HG03280 (cell line): ENCODE data around the gene ENPP6.
A peak's percentile ranks its signal among the peaks of the same experiment; 100 is the strongest.

Experiments
- ATAC-seq: cut with Tn5 transposase; IDR thresholded peaks from one replicate; pipeline ENCODE4 v1.9.1; 2021; ENCODE audit warnings: mild to moderate bottlenecking, moderate library complexity; ENCODE audit not compliant: unreplicated experiment

Gene ENPP6

GRCh38 chr4:184192933-184193332, 24.7 kb downstream of the ENPP6 start:
- no peak for ATAC-seq

- ATAC-seq, result no peak
These were observed 26.4 kb downstream of the ENPP6 start for GRCh38 chr4:184191267-184191666.

- ATAC-seq, result no peak
These were observed 27.0 kb downstream of the ENPP6 start for GRCh38 chr4:184190711-184191110.

GRCh38 chr4:184189966-184190365, 27.7 kb downstream of the ENPP6 start:
- no peak for ATAC-seq

GRCh38 chr4:184188443-184189400, 29.0 kb downstream of the ENPP6 start:
- ATAC-seq, result no peak

GRCh38 chr4:184177271-184177670, 40.4 kb downstream of the ENPP6 start:
- no peak for ATAC-seq

DNA sequence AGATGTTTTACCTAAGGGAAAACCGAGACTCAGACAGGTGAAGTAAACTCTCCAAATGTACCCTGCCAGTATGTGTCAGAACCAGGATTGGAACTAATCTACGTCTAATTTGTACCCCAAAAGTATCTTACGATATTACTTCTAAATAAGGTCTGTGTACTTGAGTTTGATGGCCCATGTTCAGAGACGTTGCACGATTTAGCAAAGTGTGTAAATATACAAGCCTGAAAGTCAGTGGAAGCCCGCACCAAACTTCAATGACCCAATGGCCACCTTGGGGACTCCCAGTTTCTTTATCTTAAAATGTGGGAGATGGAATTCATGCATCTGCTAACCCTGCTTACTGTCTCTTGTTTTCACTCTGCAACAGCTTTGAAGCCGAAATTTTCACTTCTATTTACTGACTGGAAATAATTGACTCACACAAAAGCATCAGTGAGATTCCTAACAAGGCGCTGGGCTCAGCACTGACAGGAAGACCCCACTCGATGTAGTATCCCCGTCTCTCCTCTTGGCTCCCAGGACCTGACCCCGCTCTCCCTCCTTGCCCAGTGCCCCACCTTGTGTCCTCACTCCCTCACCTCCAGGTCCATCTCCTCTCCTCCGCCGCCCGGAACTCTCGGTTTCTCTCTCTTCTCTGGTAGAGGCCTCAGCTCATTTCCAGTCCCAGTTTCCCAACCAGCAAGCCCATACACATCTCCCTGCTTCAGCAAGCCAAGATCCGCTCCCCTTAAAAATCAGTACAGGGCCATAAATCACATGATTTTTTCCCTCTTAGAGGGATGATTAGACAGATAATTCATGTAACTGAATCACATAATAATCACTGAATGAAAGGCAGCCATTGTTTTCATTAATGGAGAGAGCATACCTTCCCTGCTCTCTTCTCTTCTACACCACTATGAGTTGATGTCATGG, 42.8 kb downstream of the ENPP6 start:
- ATAC-seq, result no peak

- ATAC-seq, result no peak
These were observed 46.7 kb downstream of the ENPP6 start for GRCh38 chr4:184171011-184171410.

DNA sequence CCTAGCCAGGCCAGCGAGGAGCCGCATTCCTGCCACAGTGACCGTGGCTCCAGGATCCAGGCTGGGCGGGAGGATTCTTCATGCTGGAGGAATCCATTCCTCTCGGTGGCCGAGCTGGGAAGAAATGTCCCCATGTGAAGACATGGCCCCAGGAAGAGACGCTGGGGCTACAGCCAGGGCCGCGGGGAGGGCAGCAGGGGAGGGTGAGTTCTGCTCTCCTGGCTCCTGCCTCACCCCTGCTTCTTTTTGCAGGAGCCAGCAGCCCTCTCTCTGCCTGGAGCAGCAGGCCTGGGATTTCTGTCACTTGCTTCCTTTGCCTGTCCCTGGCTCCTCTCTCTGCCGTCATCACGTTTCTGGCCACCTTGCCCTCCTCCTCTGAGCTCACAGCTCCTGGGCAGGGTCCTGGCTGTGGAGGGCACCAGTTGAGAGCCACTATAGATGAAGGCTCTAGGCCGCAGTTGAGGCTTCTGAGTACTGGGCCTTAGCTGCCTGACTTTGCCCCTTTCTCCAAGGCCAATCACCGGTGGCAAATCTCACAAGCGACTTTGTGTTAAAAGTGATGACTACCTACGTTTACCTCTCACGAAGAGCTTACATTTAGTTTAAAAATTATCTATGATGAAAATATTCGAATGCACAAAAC, 48.3 kb downstream of the ENPP6 start:
- no peak for ATAC-seq

- ATAC-seq, result peak; percentile 64
These were observed 49.2 kb downstream of the ENPP6 start for GRCh38 chr4:184168406-184169019.

- peak; percentile 96 for ATAC-seq
These were observed 50.1 kb downstream of the ENPP6 start for GRCh38 chr4:184167576-184167975.

- ATAC-seq, result no peak
These were observed 50.9 kb downstream of the ENPP6 start for GRCh38 chr4:184166736-184167135.

GRCh38 chr4:184165291-184165690, 52.4 kb downstream of the ENPP6 start:
- no peak for ATAC-seq

- ATAC-seq, result no peak
These were observed 53.9 kb downstream of the ENPP6 start for GRCh38 chr4:184163813-184164212.

GRCh38 chr4:184162596-184162995, 55.1 kb downstream of the ENPP6 start:
- ATAC-seq, result no peak

- ATAC-seq, result no peak
These were observed 60.4 kb downstream of the ENPP6 start for GRCh38 chr4:184157322-184157721.

DNA sequence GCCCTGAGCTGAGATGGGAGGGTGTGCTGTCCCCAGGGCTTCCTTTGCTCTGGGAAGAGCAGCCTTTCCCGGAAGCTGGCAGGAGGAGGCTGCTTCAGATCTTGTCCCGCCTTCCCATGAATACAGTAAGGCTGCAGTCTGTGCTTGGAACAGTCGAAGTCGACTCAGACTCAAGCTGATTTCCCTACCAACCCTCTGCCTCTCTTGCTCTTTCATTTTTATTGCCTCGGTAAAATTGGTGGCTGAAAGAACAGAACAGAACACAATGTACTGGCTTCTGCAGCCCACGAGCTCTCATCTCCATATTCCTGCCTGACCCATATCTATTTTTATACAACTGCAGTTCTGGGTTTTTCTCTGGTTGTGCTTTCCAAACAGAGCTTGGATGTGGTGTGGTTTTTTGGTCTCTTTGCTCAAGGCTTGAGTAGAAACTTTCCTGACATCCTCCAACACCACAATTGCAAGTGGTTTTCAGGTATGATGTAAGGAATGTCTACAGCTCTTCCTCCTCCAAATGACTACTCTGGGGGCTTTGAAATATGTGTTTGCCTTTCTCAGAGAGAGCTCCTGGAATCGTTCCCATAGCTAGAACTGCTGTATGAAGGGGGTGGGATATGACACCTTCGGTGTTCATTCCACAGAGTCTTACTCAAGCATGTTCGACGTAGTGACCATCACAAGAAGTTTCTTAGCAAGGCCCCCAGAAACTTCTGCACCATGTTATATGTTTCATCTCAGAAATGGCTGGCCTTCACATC, 61.3 kb downstream of the ENPP6 start:
- ATAC-seq, result no peak

DNA sequence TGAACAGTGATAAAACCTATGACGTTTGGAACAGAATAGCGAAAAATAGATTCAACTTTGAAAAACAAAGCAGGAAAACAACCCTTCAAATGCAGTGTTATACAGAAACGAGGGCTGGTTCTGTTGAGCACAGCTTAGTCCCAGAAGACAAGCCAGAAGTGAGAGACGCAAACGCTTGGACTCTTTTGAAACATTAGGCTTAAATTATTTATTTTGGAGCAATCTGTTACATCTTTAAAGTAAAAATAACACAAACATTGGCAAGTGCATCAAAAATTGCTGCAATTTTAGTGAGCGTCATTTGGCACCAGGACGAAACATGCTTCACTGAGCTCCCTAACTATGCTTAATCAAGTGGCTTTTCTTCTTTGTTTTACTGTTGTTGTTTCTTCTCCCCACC, 63.5 kb downstream of the ENPP6 start:
- ATAC-seq, result no peak

DNA sequence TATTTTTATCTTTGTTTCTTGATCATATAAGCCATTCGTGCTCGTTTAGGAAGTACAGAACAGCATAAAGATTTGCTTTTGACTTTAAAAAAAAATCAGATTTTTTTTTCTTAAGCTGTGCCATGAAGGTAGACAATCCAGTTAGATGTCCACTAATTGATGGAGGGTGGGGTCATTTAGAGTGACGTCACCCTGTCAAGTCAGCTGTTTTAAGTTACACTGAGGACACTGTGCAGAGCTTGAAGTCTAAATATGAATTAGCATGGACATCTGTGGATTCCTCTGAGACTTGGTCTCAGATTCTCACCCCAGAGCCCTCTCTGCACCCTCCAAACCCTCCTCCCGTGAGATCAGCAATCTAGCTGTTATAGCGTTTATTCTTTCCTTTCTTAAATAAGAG, 63.9 kb downstream of the ENPP6 start:
- ATAC-seq, result no peak

- ATAC-seq, result no peak
These were observed 65.6 kb downstream of the ENPP6 start for GRCh38 chr4:184151988-184152485.
